NT2/D1 (cell line): ENCODE results near the gene SDK2.

Source experiments
- DNase-seq: peaks from one replicate; pipeline ENCODE4 v3.0.0-alpha.2; 2011; ENCODE audit warnings: low read depth, low spot score
- H3K27me3 ChIP-seq: 2 replicates; pipeline ENCODE4 v1.6.0; 2011; ENCODE audit warnings: mild to moderate bottlenecking; ENCODE audit not compliant: insufficient read length, insufficient read depth
- H3K36me3 ChIP-seq: 2 replicates; pipeline ENCODE4 v1.6.1; 2011; ENCODE audit warnings: mild to moderate bottlenecking, low read length, mixed read lengths; ENCODE audit not compliant: insufficient read depth, insufficient read length
- H3K4me1 ChIP-seq: 2 replicates; pipeline ENCODE4 v1.5.1; 2011; ENCODE audit not compliant: insufficient read depth, insufficient read length
- H3K4me3 ChIP-seq: 2 replicates; pipeline ENCODE4 v1.5.1; 2011; ENCODE audit warnings: low read depth; ENCODE audit not compliant: insufficient read length
- H3K9ac ChIP-seq: 2 replicates; pipeline ENCODE4 v1.6.0; 2011; ENCODE audit warnings: low read depth; ENCODE audit not compliant: insufficient read length
- H3K9me3 ChIP-seq: 2 replicates; pipeline ENCODE4 v1.5.1; 2011; ENCODE audit warnings: mild to moderate bottlenecking, low read length; ENCODE audit not compliant: insufficient read depth
- SUZ12 ChIP-seq: IDR thresholded peaks from 2 replicates; pipeline ENCODE4 v1.6.1; 2011; ENCODE audit not compliant: insufficient read length, insufficient read depth; ENCODE audit errors: extremely low read depth
- YY1 ChIP-seq: IDR thresholded peaks from 2 replicates; pipeline ENCODE4 v1.6.1; 2011; ENCODE audit not compliant: insufficient read length, insufficient read depth
- ZNF274 ChIP-seq: IDR thresholded peaks from 2 replicates; pipeline ENCODE4 v1.6.1; 2011; ENCODE audit warnings: mild to moderate bottlenecking, low read depth, low read length

Gene SDK2

DNA sequence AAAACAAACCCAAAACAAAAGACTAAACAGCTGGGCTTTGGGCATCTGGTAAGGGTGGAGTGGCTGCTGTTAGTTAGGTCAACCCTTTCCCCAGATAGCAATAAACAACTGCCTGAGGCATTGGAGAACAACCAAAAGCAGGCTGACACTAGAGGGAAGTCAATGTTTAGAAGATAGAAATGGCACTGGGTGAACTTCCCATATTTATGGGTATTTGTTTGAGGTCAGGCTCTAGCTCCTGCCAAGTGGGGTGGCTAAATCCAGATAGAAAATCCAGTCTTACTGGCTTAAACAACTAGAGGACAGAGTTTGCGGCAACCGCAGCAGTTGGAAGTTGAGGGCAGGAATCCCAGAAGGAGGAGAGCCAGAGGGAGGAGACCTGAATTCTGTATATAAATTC lies 79.4 kb downstream of the SDK2 start:
- no peak for DNase-seq
- Histone ChIP-seq H3K4me3 (no peak overlapping the region), H3K9ac (no peak overlapping the region), H3K4me1 (peaks cover 29% of the 10 kb centered on the region), H3K27me3 (no peaks in the 10 kb centered on the region), H3K36me3 (no peaks in the 10 kb centered on the region), H3K9me3 (no peaks in the 10 kb centered on the region)
- TF ChIP-seq YY1, result no peak
- TF ChIP-seq SUZ12, result no peak

DNA sequence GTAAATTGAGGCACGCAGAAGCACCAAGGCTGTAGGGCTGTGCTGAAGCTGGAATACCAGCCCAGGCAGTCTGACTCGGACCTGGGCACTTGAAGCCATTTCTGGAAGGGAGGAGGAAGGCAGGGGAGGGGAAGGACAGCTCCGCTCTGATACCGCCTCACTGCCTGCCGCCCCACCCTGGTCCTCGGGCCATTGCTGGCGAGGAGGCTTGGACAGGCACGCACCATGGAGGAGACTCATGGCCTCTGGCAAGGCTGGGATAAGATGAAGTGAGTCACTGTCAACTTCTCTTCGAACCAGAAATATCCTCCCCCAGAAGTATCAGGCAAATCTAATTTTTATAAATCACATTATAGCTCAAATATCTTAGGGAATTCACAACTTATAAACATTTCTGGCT lies 81.3 kb downstream of the SDK2 start:
- TF ChIP-seq ZNF274, result no peak
- TF ChIP-seq SUZ12, result no peak
- TF ChIP-seq YY1, result no peak
- H3K4me3 ChIP-seq, result no peak overlapping the region
- H3K27me3 ChIP-seq, result no peaks in the 10 kb centered on the region
- H3K9me3 ChIP-seq, result no peaks in the 10 kb centered on the region
- H3K9ac ChIP-seq, result peak overlapping the region; percentile 39
- no peaks in the 10 kb centered on the region for H3K36me3 ChIP-seq
- H3K4me1 ChIP-seq, result peaks cover 34% of the 10 kb centered on the region
- no peak for DNase-seq

DNA sequence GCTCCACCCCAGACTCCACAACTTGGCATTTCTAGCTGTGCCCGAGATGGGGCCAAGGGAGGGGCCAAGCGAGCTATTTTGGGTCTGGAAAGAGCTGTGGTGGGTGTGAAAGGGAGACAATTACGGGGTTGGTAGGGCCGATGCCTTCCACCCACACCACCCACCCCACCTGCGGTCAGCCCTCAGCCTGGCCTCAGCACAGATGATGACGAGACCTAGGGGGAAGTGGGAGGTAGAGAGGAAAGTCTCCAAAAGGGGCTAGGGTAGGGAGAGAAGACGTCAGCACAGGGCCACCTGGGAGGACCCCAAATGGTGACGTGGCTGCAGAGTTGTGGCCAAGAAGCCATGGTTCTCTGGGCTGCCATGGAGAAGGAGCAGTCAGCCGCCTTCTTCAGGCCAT lies 83.1 kb downstream of the SDK2 start:
- DNase-seq, result no peak
- no peaks in the 10 kb centered on the region for H3K27me3 ChIP-seq
- no peaks in the 10 kb centered on the region for H3K36me3 ChIP-seq
- H3K9me3 ChIP-seq, result no peaks in the 10 kb centered on the region
- no peak for TF ChIP-seq ZNF274
- no peak for TF ChIP-seq SUZ12
- no peak for TF ChIP-seq YY1
- H3K9ac ChIP-seq, result no peak overlapping the region
- H3K4me3 ChIP-seq, result no peak overlapping the region
- H3K4me1 ChIP-seq, result peaks cover 28% of the 10 kb centered on the region

DNA sequence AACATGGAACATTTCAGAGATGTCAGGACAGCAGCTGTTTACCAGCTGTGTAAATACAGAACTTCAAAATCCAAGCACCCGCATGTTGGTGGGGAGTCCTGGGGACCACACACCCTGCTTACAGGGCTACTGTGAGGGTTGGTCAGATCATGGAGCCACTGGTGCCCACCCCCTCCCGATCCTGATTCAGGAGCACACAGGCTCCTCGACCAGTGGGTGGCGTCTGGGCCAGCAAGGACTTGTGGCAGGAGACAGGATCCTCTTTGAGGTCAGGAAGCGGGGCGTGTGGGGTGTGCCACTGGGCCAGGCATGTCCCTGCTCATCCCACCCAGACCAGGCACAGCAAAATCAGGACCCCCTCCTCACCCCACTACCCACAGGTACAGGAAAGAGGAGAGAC lies 83.6 kb downstream of the SDK2 start:
- TF ChIP-seq ZNF274 (no peak), SUZ12 (no peak), YY1 (no peak)
- Histone ChIP-seq H3K9me3 (no peaks in the 10 kb centered on the region), H3K9ac (no peak overlapping the region), H3K4me1 (peaks cover 28% of the 10 kb centered on the region), H3K4me3 (no peak overlapping the region), H3K27me3 (no peaks in the 10 kb centered on the region), H3K36me3 (no peaks in the 10 kb centered on the region)
- no peak for DNase-seq

DNA sequence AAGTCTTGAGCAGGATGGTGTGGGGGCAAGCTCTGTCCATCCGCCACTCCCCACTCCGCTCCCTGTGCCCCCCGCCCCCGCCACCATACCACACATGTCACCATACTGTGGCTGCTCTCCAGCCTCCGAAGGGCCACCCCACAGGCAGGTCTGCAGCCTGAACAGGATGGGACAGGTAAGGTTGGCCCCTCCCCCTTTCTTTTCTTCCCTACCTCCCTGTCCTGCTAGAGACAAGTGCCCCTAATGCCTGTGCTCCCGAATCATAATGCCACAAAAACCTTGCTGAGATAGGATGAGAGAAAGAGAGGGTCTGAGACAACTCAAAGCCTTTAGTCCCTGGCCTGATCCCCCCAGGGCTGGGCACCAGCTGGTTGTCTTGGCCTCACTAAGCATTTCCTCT lies 84.7 kb downstream of the SDK2 start:
- Histone ChIP-seq H3K36me3 (peaks cover 4% of the 10 kb centered on the region), H3K4me3 (no peak overlapping the region), H3K9me3 (peaks cover 7% of the 10 kb centered on the region; the same call in 1 of the 2 replicates), H3K27me3 (no peaks in the 10 kb centered on the region), H3K9ac (peak overlapping the region; percentile 24), H3K4me1 (peaks cover 27% of the 10 kb centered on the region)
- TF ChIP-seq ZNF274 (no peak), SUZ12 (no peak), YY1 (no peak)
- no peak for DNase-seq

DNA sequence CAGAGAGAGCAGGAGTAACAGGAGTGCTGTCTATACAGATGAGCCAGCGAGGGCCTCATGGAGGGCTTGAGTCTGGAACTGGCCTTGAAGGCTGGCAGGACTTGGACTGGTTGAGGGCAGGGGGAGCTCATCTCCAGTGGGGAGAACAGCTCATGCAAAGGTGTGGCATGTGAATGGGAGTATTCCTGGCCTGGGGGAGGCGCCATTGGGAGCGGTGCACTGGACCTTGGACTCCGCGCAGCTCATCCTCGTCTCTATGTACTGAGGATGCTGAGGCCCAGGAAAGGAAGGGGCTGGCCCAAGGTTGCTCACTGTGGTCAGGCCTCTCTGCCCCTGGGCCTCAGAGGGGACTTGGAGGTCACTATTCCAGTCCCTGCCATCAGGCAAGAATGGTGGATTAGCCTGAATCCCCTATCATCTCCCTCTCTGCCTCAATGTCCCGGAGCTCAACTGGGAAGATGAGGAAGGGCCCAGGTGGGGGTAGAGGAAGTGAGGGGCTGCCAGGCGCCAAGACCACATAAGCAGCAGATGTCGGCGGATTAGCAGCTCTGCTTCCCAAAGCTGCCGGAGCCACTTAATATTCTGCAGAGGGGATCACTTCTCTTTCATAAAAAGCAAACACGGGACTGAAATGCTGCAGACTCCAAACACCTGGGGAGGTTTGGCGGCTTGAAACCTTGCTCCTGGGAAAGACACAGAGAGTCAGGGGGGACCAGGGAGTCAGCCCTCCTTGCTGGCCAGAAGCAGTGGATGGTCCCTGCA lies 88.9 kb downstream of the SDK2 start:
- Histone ChIP-seq H3K9ac (no peak overlapping the region), H3K4me3 (no peak overlapping the region), H3K9me3 (peaks cover 12% of the 10 kb centered on the region; the same call in 1 of the 2 replicates), H3K4me1 (peaks cover 26% of the 10 kb centered on the region), H3K27me3 (no peaks in the 10 kb centered on the region), H3K36me3 (peaks cover 4% of the 10 kb centered on the region)
- no peak for DNase-seq
- TF ChIP-seq YY1 (no peak), ZNF274 (no peak), SUZ12 (no peak)

DNA sequence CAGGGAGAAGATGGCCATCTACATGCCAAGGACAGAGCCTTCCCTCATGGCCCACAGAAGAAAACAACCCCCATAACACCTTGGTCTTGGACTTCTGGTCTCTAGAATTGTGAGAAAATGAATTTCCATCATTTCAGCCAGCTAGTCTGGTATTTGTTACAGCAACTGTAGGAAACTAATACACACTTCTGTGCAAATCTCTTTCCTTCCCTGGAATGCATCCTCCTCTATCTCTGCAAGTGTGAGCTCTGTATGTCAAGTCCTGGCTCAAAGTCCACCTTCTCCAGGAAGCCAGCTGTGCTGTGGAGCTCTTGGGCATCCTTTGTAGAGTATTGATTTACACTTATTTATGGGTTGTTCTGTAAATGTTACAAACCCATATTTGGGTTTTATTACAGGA lies 89.7 kb downstream of the SDK2 start:
- H3K9me3 ChIP-seq, result peaks cover 12% of the 10 kb centered on the region; the same call in 1 of the 2 replicates
- DNase-seq, result no peak
- no peak overlapping the region for H3K9ac ChIP-seq
- peaks cover 28% of the 10 kb centered on the region for H3K4me1 ChIP-seq
- no peaks in the 10 kb centered on the region for H3K27me3 ChIP-seq
- no peak overlapping the region for H3K4me3 ChIP-seq
- no peak for TF ChIP-seq ZNF274
- no peak for TF ChIP-seq YY1
- no peak for TF ChIP-seq SUZ12
- peaks cover 4% of the 10 kb centered on the region for H3K36me3 ChIP-seq

DNA sequence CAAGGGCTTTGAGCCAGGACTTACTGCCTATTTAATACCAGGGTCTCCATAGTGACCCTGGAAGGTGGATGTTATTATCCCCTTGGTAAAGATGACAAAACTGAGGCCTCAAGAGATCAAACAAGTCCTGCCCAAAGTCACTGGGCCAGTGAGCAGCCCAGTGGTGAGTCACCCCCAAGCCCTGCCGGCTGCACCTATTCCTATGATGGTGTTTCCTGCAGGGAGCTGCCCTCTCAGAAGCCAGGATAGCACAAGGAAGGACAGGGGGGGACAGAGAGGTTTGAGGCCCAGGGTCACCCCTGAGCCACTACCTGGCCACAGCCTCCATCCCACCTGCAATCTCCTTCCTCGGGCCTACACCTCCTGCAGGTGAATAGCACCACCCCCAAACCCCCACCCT lies 90.9 kb downstream of the SDK2 start:
- Histone ChIP-seq H3K4me3 (no peak overlapping the region), H3K9me3 (peaks cover 12% of the 10 kb centered on the region; the same call in 1 of the 2 replicates), H3K9ac (no peak overlapping the region), H3K36me3 (peaks cover 4% of the 10 kb centered on the region), H3K27me3 (no peaks in the 10 kb centered on the region), H3K4me1 (peaks cover 25% of the 10 kb centered on the region)
- DNase-seq, result no peak
- TF ChIP-seq ZNF274, result no peak
- no peak for TF ChIP-seq SUZ12
- no peak for TF ChIP-seq YY1
